Activated T-cell treated with anti-CD3 and anti-CD28 coated beads for 4 hours (primary cell): Measurements from ENCODE around the gene C16orf78.

Source experiments
- DNase-seq: peaks from one replicate; pipeline ENCODE4 v3.0.0-alpha.2; 2020

The C16orf78 gene, protein sequence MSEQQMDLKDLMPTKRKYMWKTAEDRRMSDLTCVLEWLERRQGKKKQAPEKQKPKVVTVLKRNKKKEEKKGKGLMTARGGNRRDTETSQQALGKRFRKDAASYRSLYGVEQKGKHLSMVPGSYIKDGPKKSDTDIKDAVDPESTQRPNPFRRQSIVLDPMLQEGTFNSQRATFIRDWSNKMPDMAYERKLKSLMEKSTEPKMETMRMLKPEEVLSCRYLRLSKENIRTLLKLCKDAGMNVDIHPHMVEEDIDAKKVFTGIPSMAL

DNA sequence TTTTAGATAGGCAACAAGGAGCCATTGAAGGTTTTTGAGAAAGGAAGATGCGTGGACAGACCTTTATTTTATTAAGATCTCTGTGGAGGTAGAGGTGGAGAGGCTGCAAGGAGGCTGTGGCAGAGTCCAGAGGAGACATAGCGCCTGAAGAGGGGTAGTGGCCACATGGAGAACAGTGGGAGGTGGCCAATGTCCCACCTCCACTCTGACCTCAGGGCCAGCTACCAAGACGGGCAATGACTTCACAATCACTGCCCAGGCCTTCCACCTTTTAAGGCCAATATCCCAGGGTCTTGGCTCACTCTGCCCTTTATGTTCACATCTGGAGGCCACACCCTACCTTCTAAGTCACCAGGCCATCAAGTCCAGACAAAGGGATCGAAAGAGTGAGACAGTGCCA, at the start of gene C16orf78:
TSS of gene C16orf78 (plus strand) at position 301 of the 400 bp plus-strand sequence. CDS start 136 bp downstream, outside the sequence.
- DNase-seq: no peak

DNA sequence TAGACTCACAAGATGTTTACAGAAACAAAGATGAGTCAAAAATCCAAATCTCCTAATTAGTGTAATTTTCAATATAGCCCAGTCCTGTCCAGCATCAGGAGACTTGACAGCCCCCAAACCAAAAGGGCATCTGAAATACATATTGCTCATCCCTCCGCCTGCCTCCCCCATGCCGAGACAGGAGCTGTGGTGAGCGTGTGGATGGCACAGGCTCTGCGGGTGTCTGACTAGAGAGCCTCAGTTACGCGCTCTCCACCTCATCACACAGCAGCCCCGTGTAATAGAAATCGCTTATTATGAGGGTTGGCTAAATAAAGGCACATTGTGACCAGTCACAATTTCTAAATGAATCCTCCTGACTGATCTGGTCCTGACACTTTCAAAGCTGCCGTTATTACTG, 48.9 kb upstream of the C16orf78 start:
- no peak for DNase-seq

DNA sequence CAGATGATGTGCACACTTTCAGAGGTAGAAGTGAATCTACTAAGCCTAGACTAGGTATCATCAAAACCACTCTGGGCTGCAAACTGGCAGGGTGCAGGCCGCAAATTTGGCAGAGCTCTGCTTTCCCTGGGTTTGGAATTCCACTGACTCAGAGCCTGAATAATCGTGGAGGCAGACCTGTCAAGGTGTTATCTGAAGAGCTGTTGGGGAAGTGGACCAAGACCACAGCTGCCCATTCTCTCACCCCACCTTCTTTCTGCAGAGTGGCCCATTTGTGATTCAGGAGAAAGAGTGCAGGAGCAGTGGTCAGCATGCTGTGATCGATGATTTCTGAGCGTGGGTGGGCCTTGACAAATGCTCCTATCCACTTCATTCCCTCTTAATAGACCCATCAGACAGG, 46.1 kb upstream of the C16orf78 start:
- no peak for DNase-seq

DNA sequence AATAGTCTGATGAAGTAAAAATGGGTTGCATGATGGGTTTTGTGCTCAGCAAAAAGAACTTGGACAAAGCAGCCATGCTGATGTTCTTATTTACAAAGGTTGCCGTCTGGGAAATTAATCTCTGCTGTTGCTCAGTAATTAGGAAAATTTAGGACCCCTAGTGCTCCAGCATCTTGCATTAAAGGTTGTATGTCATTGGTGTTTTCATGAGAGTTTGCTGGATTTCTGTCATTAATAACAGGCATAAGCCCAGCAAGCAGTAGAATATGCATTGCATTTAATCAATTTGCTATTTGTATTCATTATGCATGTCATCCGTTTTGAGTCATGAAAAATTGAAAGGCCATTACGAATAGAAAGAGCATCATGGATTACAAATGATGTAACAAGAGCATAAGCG, 45.3 kb upstream of the C16orf78 start:
- DNase-seq: no peak

DNA sequence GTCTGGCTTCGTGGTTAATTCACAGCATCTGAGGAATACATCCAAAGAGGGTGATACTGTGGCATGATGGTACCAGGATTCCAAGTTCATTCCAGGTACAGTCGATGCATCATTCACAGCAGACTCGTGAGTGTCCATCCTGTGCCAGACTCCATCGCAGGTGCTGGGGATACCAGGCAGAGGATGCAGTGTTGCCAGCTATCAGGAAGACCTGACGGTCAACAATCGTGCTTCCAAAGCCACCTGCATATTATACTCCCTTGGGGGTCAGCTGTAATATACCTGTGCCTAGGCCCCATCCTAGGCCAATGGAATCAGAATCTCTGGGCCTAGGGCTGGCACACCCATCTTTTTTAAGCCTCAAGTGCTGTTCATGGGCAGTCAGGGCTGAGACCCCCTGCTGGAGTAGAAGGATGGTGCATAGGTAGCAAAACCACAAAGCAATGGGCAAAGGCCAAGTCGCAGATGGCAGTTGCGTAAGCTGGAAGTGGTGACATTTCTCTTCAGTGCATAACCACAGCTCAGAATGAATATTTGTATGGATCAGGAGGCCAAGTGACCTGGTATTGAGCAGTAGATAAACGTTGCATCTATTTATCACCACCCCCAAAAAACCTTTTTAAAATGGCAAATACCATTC, 42.9 kb upstream of the C16orf78 start:
- DNase-seq: no peak

DNA sequence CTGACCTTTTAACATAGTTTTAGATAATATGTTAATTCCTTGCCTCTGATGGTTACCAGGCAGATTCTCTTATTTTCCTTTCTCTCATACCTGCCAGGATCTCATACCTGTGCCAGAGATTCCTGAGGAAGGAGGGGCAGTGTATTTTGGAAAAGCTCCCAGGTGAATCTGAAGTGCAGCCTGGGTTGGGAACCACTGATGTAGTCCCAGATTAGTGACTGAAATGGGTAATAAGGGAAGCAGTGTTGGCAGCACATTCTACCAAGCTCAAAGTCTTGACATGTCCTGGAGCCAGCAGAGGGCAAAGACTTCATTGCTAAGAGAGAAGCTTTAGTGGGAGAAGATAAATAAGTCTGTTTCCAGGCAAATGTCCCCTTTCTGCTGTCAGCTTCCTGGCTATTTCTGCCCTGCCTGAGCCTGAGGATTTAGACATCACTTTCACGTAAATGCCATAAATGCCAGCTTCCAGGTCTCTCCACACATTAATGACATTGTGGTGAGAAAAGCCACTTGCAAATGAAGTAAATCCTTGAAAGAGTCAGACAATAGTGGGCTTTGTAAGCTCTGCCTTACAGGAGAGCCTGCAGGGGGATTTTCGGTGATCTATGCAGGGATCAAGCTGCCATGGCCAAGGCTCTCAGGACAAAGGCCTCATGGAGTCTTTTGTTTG, 40.9 kb upstream of the C16orf78 start:
- DNase-seq: no peak

DNA sequence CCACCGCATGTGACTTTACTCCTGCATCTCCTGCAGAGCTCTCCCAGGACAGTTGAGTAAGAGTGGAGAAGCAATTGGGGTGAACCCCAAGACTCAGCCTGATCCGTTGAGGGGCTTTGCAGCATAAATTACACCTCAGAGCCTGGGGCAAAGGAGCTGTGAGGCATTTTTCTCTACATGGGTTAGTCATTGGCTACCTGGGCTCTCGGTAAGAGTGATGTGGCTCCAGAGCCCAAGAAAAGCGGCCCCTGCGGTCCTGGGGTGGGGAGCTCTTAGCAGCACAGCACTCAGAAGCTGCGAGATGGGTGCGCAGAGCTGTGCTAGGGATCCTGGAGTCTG, 40.4 kb upstream of the C16orf78 start:
- DNase-seq: no peak

DNA sequence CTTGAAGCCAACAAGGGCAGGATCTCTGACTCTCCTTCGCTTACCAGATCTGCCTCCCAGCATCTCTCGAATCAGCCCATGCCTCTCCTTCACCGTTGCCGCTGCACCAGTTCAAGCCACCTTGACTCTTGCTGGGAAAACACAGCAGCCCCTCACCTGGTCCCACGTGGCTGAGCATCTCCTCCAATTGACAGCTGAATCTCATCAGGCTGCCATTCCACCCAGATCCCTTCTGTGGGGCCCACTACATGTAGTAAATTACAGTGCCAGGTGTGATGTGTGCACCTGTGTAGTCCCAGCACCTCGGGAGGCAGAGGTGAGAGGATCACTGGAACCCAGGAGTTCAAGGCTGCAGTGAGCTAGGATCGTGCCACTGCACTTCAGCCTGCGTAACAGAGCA, 37.8 kb upstream of the C16orf78 start:
- DNase-seq: no peak

DNA sequence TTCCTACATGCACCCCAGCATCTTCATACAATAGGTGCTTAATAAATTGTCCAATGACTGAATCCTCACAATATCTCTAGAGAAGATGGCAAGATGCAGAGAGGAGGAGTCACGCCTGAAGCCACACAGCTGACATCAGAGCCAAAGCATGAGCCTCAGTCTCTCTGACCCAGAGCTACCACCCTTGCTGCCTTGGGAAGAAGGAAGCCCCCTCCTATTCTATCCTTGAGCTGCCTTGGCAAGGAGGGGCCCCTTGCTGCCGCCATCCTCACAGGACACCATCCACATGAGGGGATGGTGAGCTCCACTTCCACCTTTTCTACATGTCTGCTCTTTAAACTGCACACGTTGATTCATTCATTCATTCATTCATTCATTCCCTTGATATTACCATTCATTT, 37.0 kb upstream of the C16orf78 start:
- DNase-seq: no peak

DNA sequence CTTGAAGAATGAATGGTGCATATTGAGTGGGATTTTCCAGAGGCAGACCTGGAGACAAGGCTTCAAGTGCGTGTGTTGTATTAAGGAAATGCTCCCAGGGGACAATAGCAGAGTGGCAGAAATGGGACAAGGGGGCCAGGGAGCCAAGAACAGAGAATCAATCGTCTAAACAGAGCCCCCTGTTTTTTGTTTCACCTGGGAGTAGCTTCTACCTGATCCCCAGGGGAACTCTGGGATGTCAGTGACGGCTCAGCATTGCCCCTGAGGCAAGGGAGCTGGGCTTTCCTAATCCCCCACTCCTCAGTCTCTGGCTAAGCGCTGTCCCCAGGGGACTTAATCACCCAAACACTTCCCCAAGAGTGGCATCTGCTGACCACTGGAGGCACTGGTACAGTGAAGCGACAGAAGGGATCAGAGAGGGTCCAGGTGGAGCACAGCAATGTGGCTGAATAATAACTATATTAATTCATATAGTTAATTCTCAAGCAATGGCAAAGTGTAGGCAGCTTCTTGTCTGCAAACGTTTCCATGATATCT, 35.7 kb upstream of the C16orf78 start:
- no peak for DNase-seq

DNA sequence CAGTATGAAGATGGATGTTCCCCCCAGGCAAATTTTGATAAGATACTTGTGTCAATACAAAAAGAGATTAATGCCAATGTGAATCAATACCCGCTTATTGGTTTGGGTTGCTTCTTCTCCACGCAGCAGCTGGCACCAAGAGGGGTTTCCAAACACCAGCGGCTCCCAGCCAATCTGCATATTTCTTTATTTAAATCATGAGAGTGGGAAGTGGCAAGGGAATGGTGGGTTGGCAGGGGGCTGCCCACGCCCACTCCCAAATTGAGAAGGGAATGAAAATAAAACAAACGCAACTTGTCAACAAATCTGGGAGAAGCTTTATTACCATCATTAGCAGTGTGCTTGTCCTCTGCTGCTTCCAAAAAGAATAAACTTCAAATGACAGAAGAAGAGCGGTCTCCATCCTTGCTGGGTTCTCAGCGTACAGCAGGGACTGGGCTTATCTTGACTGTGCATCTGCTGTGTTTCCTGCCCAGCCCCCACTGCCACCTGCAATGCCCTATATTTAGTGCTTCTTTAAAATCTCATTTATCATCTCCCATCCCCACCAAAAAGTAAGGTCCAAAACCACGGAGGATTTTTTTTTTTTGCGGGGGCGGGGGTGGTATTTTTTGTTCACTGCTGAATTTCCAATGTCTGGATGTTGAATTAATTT, 34.9 kb upstream of the C16orf78 start:
- DNase-seq: no peak

DNA sequence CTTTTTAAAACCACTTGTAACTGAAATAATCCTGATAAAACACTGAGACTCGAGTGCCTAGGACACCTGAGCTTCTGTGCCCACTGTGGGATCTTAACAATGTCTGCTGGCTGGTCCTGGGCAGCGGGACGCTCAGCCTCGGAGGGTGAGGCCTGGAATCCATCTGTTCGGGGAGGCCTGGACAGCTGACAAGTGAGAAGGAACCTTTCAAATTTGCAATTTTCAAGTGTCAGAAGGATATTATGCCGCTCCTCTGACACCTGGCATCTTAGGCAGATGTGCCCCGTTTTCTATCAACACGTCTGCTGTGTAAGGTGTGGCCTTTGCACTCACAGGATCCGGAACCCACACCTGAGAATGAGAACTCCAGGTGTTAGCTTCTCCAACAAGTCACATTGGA, 33.1 kb upstream of the C16orf78 start:
- no peak for DNase-seq

DNA sequence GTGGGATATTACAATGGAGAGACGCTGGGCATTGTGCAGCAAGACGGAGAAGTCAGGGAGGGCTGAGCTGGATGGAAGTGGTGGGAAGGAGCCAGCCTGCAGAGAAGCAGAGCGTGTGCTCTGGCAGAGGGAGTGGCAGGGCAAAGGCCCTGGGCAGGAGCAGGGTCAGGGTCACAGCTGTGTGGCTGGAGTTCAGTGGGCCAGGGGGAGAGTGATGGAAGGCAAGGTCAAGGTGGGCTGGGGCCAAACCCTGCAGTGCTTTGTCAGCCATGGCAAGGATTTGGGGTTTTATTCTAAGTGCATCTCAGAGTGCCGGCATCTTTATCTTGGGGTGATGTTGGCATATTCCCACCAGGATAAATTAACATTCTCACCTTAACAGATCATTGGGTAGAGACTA, 31.9 kb upstream of the C16orf78 start:
- no peak for DNase-seq

DNA sequence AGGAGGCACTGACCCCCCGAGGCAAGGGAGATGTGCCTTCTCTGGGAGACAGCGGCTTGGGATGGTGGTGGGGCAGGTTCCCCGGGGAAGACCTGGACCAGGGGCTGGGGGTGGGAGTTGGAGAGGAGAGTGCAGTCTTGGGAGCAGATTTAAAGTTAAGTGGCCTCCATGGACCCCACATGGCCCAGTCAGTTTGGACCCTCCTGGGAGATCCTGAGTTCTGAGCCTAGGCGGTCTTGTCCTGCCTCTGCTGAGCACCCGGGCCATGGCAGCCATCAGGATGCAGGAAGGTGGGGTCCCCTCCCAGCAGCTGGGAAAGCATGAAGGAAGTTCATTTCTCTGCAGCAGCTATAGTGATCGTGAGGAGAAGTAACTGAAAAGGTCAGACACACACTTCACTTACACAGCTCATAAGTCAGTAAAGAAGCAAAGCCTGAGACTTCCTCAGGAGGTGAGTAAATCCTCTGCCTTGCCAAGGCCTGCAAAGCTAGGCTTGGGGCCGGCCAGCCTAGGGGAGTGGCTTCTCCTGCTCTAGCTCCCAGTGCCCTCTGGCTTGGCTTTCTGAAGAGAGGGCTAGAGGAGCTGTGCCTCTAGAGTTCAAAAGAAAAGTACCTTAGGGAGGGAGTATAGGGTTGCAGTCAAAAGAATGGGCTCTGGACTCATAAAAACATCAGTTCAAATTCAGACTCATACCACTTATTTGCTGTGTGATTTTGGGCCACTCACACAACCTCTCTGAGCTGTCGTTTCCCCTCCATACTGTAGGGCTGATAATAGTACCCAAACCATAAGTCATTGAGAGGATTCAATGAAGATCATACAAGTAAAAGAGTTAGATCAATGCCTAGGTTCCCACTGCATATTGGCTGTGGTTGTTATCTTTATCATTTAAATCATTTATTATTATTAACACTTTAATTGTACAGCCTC, 31.0 kb upstream of the C16orf78 start:
- no peak for DNase-seq

DNA sequence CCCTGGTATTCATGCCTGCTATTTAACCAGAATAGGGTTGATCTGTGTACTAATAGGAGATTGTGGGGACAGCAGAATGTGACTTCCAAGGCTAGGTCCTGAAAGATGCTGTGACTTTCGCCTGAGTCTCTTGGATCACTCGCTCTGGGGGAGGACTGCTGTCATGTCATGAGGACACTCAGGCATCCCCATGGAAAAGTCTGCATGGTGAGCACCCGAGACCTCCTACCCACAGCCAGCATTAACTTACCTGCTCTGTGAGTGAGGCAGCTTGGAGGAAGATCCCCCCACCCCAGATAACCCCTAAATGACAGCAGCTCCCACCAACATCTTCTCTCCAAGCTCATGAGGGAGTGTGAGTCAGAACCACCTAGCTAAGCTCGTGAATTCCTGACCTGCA, 30.3 kb upstream of the C16orf78 start:
- DNase-seq: no peak

DNA sequence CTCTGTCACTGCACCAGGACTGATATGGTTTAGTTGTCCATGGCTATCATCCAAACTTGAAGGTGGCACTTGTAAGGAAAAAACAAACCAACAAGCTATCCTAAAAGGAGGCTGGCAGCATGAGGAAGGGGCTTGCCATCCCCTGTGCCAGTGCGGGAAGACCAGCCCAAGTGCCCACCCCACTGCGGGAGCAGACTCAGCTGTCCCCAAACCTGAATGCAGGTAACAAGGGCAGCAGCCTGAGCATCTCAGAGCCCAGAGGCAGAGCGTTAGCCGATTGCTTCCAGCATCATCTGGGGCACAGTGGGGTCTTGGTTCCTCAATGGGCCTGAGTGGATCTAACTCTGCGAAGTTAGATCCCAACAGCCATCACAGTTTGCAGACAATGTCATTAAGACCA, 29.2 kb upstream of the C16orf78 start:
- no peak for DNase-seq

DNA sequence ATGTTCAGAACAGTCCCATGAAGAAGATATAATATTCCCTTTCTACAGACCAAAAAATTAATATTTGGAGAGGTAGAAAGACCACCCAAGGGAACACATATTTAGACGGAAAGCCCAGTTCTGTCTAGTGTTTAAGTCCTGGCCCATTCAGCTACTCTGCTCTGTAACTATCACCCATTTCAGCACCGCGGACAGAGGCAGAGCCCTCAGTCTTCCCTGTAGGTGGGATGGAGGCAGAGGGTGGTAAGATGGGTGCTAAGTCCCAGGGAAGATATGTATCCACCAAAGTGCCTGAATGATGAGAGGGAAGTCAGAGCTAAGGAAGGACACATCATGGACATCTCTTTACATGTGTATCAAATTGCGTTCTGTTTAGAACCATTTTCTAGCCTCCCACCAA, 27.8 kb upstream of the C16orf78 start:
- no peak for DNase-seq

DNA sequence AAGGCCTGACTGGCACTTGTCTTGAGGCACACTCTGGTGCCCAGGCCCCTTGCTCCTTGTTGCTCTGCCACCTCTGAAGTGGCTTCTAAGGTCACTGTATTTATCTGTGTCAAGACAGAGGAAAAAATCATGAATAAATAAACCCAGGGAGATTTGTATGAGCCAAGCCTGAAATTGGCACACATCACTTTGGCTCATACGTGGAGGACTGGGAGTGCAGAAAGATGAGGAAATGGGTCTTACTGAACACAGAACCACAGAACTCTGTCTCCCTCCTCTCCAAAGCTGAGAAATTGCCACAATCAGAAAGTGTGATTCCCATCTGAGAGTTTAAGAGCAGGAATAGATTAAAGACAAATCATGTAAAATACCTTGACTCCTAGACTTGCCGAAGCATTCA, 27.1 kb upstream of the C16orf78 start:
- DNase-seq: no peak

DNA sequence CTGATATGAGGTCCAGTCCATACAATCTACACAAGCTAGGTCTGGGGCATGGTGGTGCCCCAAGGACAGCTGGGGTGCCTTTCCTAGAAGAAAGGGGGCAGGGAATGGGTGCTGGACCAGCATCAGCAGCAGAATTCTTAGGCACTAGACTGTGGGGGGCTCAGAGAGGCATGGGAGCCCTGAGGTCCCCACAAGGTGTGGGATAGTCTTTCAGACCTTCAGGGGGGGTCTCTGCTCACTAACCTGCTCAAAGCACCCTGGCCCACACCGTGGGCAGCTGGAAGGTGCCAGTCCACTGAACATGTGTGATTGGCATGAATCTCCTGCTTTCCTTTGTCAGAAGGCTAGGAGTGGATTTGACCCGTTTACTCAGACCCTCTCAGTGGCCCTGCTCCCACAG, 26.1 kb upstream of the C16orf78 start:
- no peak for DNase-seq

DNA sequence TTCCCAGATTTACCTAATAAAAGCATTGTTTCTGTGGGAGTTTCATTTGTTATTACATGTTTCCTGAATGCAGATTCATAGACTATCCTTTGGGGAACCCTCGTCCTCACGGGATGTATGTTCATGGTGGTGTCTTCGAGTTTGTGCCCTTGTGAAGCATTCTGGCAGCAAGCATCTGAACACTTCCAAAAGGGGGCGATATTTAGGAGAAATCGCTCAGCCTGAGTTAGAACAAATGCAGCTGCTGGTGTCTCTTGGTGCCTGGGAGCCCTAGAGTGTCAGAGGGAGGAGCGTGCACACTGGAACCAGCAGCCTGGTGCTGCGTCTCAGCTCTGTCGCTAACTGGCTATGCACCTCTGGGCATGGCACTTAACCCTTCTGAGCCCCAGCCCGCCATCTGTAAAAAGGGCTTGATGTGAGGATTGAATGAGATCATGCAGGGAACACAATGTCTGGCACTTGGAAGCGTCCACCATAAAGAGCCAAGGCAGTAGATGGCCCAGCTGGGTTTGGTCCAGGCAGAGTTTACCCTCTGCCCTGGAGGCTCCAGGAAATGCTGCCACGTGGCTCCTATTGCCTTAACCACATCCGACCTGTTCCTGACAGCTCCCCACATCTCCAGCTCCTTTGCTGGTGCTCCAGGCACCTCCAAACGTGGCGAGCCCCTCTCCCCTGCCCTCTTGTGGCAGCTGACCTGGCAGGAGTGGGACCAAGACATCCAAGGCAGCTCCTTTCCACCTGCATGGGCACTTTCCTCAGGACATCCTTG, 25.0 kb upstream of the C16orf78 start:
- no peak for DNase-seq

DNA sequence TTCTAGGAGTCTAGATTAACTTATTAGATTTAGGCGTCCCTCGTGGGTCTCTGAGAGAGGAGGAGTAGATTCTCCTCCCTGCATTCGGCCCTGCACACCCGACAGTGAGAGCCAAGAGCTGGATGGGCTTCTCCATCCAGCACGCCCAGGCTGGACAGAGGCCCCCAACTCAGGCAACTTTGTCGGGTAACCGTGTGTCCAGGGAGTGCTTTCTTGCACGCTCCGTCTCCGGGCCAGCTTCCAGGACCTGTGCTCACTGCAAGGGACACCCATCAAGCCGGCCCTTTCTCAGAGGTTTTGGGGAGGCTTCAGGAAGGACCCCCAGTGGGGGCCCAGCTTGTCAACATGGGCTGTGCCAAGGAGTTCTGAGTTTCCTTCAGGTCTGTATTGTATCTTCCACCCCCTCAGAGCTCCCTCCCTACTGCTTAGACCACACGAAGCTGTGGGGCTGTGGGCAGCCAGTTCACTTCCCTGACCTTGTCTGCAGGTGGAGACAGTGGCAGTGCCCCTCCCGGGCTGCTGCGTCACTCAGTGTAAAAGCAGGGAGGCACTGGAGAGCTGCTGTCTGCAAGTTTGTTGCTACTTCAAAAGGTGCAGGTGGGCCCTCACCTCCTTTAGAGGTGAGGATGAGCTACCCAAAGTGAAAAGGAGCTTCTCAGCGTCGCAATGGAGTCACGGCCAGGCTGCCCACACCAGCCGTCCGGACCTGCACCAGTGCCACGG, 24.0 kb upstream of the C16orf78 start:
- no peak for DNase-seq
